Stimulated activated CD8-positive, alpha-beta memory T cell treated with anti-CD3 and anti-CD28 coated beads, Interleukin-12 subunit alpha, Interleukin-12 subunit beta, amount 100 ng/mL, for 24 hours (primary cell): ENCODE data around the gene FSTL3.
"Not testable (repeated sequence)": the region's sequence is repeated elsewhere in the genome, so short reads cannot be mapped to it uniquely, and the experiment has no call there.

Source experiments
- DNase-seq: peaks from one replicate; pipeline ENCODE4 v3.0.0-alpha.2; 2020; ENCODE audit errors: extremely low read depth

The FSTL3 gene

GRCh38 chr19:661427-662196 is 14.6 kb upstream of the FSTL3 start:
- DNase-seq, result no peak

GRCh38 chr19:662207-662961 is 13.8 kb upstream of the FSTL3 start:
- no peak for DNase-seq

DNA sequence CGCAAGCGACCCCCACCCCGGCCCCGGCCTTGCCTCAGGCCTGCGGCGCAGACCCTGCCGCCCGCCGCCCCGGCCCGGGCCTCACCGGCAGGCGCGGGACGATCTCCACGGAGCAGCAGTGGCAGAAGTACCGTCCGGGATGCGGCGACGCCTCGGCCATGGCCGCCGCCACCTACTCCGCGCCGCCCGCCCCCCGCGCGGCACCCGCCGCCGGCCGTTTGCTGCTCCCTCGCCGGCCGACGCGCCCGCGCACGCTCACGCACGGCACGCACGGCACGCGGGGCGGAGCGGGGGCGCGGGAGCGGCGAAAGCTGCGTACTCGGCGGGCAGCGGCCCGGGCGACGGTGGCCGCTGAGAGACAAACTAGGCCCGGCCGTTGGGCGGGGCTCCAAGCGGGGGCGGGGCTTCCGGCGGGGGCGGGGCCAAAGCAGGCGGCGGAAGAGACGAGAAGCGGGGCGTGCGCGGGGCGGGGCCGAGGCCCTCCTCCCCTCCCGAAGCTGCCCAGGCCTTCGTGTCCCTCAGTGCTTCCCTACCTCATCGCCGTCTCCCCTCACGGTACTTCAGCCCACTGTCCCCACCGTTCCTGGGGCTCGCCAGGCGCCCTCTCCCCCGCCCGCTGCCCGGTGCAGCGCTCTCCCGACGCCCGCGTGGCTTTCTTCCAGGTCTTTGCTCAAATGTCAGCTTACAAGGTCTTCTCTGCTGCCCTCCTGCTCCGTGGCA is 13.1 kb upstream of the FSTL3 start, which contains the start of gene RNF126:
Gene RNF126 (minus strand): TSS at position 253 of the 720 bp plus-strand sequence. CDS start 93 bp downstream, at position 160.
- DNase-seq, result peak; percentile 85

DNA sequence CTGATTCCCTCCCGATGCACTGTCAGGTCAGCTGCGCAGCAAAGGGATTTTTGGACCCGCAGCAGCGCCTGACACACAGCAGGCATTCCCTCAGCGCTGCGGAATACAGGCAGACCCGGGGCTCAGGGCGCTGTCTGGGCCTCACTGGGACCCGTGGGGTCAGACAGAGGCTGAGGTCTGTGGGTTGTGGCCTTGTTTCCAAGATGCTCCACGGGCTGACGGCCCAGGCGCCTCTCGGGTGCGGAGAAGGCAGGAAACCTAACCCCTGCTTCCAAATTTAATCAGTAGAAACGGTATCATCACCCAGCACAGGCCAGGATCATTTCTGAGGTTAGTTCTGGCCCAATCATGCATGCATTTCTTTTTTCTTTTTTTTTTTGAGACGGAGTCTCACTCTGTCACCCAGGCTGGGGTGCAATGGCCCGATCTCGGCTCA is 12.5 kb upstream of the FSTL3 start:
- no peak for DNase-seq

GRCh38 chr19:664913-665443 is 11.2 kb upstream of the FSTL3 start:
- DNase-seq, result peak; percentile 51

- DNase-seq, result not testable (repeated sequence)
Observed at GRCh38 chr19:666985-667573, 9.1 kb upstream of the FSTL3 start.

DNA sequence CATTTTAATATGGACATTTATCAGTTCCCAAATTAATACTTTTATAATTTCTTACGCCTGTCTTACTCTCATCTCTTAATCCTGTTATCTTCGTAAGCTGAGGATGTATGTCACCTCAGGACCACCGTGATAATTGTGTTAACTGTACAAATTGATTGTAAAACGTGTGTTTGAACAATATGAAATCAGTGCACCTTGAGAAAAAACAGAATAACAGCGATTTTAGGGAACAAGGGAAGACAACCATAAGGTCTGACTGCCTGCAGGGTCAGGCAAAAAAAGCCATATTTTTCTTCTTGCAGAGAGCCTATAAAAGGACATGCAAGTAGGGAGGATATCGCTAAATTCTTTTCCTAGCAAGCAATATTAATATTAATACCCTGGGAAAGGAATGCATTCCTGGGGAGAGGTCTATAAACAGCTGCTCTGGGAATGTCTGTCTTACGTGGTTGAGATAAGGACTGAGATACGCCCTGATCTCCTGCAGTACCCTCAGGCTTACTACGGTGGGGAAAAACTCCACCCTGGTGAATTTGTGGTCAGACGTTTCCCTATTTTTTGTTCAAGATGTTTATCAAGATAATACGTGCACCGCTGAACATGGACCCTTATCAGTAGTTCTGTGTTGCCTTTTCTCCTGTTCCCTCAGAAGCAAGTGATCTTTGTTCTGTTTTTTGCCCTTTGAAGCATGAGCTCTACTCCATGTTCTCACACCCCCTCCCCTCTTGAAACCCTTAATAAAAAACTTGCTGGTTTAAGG is 7.3 kb upstream of the FSTL3 start:
- DNase-seq, result not testable (repeated sequence)

DNA sequence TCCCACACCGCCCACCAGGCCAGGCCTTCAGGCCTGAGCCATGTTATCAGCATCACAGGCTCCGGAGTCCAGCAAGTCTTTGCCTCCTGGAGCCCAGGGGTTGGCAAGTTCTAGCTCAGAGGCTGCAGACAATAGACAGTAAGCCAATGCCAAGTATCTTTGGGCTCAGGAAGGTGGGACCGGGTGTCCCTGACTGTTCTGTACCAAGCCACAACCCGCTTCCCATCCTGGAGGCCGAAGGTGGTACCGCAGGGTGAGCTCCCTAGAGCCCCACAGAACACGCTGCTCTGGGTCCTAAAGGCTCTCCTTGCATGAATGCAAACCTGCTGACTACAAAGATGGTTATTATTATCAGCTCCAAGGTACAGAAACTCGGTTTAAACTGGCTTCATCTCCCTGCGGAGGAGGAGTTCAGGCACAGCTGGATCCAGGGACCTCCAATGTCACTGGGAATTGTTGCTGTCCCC is 5.5 kb upstream of the FSTL3 start:
- DNase-seq, result no peak

DNA sequence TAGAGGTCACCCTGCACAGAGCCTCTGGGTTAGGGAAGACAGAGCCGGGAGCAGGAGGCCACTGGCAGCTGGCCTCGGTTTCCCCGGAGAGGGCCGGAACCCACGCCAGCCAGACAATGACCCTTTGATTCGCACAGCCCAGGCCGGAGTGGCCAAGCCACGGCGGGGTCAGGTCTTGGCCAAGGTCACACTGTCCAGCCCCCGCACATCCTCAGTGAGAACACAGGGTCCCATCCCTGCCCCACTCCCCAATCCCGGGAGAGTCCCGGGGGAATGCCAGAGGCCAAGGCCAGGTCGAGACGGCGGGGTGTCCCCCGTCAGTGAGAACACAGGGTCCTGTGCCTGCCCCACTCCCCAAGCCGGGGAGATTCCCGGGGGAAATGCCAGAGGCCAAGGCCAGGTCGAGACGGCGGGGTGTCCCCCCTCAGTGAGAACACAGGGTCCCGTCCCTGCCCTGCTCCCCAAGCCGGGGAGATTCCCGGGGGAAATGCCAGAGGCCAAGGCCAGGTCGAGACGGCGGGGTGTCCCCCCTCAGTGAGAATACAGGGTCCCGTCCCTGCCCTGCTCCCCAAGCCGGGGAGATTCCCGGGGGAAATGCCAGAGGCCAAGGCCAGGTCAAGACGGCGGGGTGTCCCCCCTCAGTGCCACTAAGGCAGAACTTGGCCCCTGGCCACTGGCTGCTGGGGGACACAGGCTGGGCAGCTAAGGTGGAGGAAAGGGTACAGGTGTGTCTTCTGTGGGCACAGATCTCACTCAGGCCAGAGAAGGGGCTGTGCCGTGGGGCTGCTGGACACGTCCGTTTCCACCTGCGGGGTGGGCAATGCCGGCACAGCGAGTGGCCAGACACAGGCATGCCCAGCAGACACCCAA is 1.7 kb upstream of the FSTL3 start:
- DNase-seq, result no peak

DNA sequence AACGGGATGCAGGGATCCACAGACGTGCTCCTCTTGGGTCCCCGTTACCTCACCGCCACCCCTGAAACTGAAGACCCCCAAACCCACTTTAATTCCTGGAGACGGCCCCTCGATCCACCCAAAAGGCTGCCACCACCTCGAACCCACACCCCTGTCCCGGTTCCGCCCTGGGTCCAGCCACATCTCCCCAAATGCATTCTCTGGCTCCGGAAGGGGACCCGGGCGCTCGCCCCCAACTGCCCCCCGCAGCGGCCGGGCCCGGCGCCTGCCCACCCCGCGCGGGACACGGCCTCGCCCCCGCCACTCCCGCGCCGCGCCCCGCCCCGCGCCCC is 219 bp upstream of the FSTL3 start:
- no peak for DNase-seq

DNA sequence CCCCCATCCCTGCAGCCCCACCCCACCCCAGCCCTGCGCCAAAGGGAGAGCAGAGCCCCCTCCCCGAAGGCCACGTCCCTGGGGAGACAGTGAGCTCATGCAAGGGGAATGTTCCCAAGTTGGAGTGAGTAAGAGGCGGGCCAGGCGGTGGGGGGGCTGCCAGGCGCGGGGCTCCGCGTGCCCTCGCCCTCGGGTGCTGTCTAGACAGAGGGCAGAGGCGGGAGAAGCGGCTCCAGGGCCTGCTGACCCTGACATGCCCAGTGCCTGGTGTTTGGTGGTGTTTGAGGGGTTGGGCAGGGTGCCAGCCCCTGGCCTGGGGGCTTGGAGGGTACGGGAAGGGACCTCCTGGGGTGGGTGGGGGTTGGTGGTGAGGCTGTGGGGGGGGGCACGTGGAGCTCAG is 1.0 kb downstream of the FSTL3 start:
- no peak for DNase-seq

DNA sequence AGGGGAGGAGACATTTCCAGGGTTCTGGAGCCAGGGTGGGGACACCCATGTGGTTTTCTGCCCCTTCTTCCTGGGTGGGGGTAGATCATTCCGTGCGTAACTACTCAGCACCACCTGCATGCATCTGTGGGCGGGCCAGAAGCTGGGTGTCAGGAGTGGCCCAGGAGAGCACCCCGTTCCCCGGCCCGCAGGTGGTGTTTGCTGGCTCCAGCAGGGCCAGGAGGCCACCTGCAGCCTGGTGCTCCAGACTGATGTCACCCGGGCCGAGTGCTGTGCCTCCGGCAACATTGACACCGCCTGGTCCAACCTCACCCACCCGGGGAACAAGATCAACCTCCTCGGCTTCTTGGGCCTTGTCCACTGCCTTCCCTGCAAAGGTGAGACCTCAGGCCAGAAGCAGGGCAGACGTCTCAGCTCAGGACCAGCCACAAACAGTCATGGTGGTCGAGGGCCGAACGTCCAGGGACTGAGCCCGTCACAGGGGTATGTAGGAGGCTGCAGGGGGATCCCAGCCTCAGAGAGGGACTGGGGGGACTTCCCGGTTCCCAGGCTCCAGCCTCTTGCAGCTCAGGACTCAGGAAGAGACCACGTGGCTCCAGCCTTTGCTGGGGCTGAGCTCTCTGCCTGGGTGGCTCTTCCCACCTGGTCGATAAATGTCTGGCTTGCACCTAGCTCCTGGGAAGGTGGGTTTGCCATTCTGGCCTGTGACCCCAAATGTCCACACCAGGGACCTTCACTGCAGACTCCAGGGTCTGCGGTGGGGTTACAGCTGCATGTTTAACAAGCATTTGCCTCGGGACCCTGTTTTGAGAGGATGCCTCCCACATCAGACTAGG is 1.6 kb downstream of the FSTL3 start:
- no peak for DNase-seq

- no peak for DNase-seq
Observed at GRCh38 chr19:678791-679388, 2.7 kb downstream of the FSTL3 start.

DNA sequence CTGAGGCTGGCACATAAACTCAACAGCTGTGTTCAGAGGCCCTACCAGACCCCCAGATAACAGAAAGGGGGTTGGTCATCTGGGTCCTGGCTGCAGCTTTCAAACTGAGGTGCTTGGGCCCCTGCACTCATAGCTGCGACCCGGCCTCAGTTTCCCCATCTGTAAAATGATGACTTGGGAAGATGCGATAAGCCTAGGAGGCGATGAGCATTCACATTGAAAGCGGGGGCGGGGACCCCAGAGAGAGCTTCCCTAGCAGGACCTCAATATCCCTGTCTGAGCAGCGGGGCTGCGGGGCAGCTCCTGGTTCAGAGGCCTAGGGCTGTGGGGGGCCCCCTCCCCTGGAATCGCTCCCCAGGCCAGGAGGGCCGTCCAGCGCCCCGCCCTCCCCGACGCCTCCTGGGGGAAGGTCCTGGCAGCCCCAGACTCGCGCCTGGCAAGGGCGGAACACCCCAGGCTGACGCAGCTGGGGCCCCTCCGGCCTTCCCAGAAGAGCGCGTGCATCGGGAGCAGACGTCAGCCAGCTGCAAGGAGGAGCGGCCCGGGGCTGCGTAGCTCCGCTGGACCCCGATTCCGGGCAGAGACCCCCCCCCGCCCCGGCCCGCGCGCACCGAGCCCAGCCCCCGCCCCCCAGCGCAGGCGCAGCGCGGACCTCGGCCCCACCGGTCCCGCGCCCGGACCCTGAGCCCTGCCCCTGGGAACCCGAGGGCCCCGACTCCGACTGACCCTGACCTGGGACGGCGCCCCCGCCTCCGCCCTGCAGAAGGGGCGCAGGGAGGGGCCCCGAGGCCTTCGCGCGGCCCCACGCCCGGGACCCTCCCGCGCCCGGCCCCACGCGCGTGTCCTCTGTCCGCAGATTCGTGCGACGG is 3.5 kb downstream of the FSTL3 start:
- no peak for DNase-seq

- DNase-seq, result peak; percentile 100
Observed at GRCh38 chr19:680287-681028, 4.3 kb downstream of the FSTL3 start.

- DNase-seq, result peak; percentile 77
Observed at GRCh38 chr19:681029-682019, 5.1 kb downstream of the FSTL3 start.
